PC-3 (cell line): ENCODE measurements around the gene NAP1L1. TPM values are rescaled to one million over a fixed set of nuclear protein-coding genes. Genes with fewer than 3 reads are reported as not detected.
"Not testable (repeated sequence)": the region's sequence is repeated elsewhere in the genome, so short reads cannot be mapped to it uniquely, and the experiment has no call there.

ENCODE experiments used
- ATAC-seq: fragments of 200-7000 bp; cut with Tn5 transposase; 2 replicates; pipeline ENCODE4 v1.9.1; 2020; ENCODE audit warnings: mild to moderate bottlenecking, moderate library complexity
- BruUV-seq: library from RNA; stranded (reverse); fragments of 400-500 nt; replicated peaks from 2 replicates; lab custom pipeline; 2021; lab: Mats Ljungman, UMichigan
- CTCF ChIA-PET: fragments of 300-600 bp; sonication (Branson Sonifier 250); formaldehyde crosslinking; loops from one replicate; lab custom pipeline; 2022; ENCODE audit warnings: antibody characterized with exemption; lab: Charles Lee
- POLR2A ChIA-PET: fragments of 300-600 bp; sonication (Branson Sonifier 250); formaldehyde crosslinking; loops from one replicate; lab custom pipeline; 2022; ENCODE audit warnings: antibody characterized with exemption; ENCODE audit not compliant: unreplicated experiment; lab: Charles Lee
- DNase-seq: peaks from one replicate; pipeline ENCODE4 v3.0.0-alpha.2; 2015
- H2AFZ ChIP-seq: fragments of 300-600 bp; sonication (generic); 2 replicates; pipeline ENCODE4 v1.6.0; 2016; ENCODE audit warnings: antibody characterized with exemption, low read length
- H3F3A ChIP-seq: fragments of 300-600 bp; sonication (generic); one replicate; pipeline ENCODE4 v1.6.0; 2017; ENCODE audit warnings: antibody characterized with exemption, low read length, control low read depth, mild to moderate bottlenecking; ENCODE audit not compliant: unreplicated experiment
- H3K27ac ChIP-seq: fragments of 300-600 bp; sonication (generic); 2 replicates; pipeline ENCODE4 v1.5.1; 2016; ENCODE audit warnings: mild to moderate bottlenecking, low read length
- H3K27me3 ChIP-seq: fragments of 300-600 bp; sonication (generic); 2 replicates; pipeline ENCODE4 v1.6.1; 2016; ENCODE audit warnings: low read length, mixed read lengths
- H3K36me3 ChIP-seq: fragments of 300-600 bp; sonication (generic); 2 replicates; pipeline ENCODE4 v1.6.1; 2016; ENCODE audit warnings: low read depth, mixed run types, low read length, mixed read lengths
- H3K4me1 ChIP-seq: fragments of 300-600 bp; sonication (generic); 2 replicates; pipeline ENCODE4 v1.5.1; 2016; ENCODE audit warnings: low read length; ENCODE audit not compliant: insufficient read depth
- H3K4me2 ChIP-seq: fragments of 300-600 bp; sonication (generic); 2 replicates; pipeline ENCODE4 v1.6.0; 2016; ENCODE audit warnings: low read length
- H3K4me3 ChIP-seq: fragments of 300-600 bp; sonication (generic); 2 replicates; pipeline ENCODE4 v1.5.1; 2016; ENCODE audit warnings: mild to moderate bottlenecking, low read length, mixed read lengths
- H3K79me2 ChIP-seq: fragments of 300-600 bp; sonication (generic); 2 replicates; pipeline ENCODE4 v1.6.1; 2017; ENCODE audit warnings: low read length, mixed read lengths
- H3K9ac ChIP-seq: fragments of 300-600 bp; sonication (generic); 2 replicates; pipeline ENCODE4 v1.6.0; 2016; ENCODE audit warnings: mild to moderate bottlenecking, low read length
- H3K9me2 ChIP-seq: fragments of 300-600 bp; sonication (generic); replicated peaks from 2 replicates; pipeline ENCODE4 v1.6.1; 2016; ENCODE audit warnings: mixed run types, low read length, mixed read lengths
- H3K9me3 ChIP-seq: fragments of 300-600 bp; sonication (generic); 2 replicates; pipeline ENCODE4 v1.6.1; 2016; ENCODE audit warnings: low read length, mixed read lengths
- H4K20me1 ChIP-seq: fragments of 300-600 bp; sonication (generic); 2 replicates; pipeline ENCODE4 v1.6.1; 2016; ENCODE audit warnings: low read length, mixed read lengths
- CTCF ChIP-seq: fragments of 300-600 bp; sonication (generic); conservative IDR thresholded peaks from 2 replicates; pipeline ENCODE4 v1.5.1; 2017; ENCODE audit warnings: antibody characterized with exemption, low read depth, mild to moderate bottlenecking, low read length
- EZH2 ChIP-seq: fragments of 300-600 bp; sonication (generic); IDR thresholded peaks from one replicate; pipeline ENCODE4 v1.6.1; 2017; ENCODE audit warnings: antibody characterized with exemption, mild to moderate bottlenecking, low read length; ENCODE audit not compliant: unreplicated experiment
- EZH2phosphoT487 ChIP-seq: fragments of 300-600 bp; sonication (generic); IDR thresholded peaks from 2 replicates; pipeline ENCODE4 v1.6.1; 2018; ENCODE audit warnings: mild to moderate bottlenecking, antibody characterized with exemption, low read length, borderline replicate concordance
- intact Hi-C: fragments of 100-400 bp; cut with micrococcal nuclease; formaldehyde crosslinking; loops from 2 replicates; pipeline ENCODE4 v1.9.0; 2023
- total RNA-seq: library from RNA; depleted of rRNA; stranded (reverse); fragments of >200 nt; gene quantifications from 2 replicates; pipeline ENCODE4 v1.2.3, GENCODE V29; 2014

Gene NAP1L1
- total RNA-seq, 1 experiment from 2014 or later = 200 TPM

GRCh38 chr12:75994069-75994740 is 90.3 kb downstream of the NAP1L1 start:
- H2AFZ ChIP-seq = no peak overlapping the region
- no TSS peak for BruUV-seq
- DNase-seq (no peak), ATAC-seq (no peak)
- no peaks in the 10 kb centered on the region for H3K9me3 ChIP-seq
- CTCF ChIA-PET = no interaction called here
- no peaks in the 10 kb centered on the region for H4K20me1 ChIP-seq
- H3K9ac ChIP-seq = no peak overlapping the region
- H3K79me2 ChIP-seq = no peaks in the 10 kb centered on the region
- H3K27me3 ChIP-seq = no peaks in the 10 kb centered on the region
- no peaks in the 10 kb centered on the region for H3K9me2 ChIP-seq
- H3K4me2 ChIP-seq = no peak overlapping the region
- H3K4me3 ChIP-seq = no peak overlapping the region
- POLR2A ChIA-PET = interaction anchor here (0.6 kb wide), 1 partner anchor 34 kb away, joined by 4 read pairs; no protein-coding TSS in a partner anchor
- H3K4me1 ChIP-seq = peaks cover 49% of the 10 kb centered on the region
- H3F3A ChIP-seq = no peaks in the 10 kb centered on the region
- no peaks in the 10 kb centered on the region for H3K36me3 ChIP-seq
- intact Hi-C loops = no loop called here
- H3K27ac ChIP-seq = no peak overlapping the region
- no peak for TF ChIP-seq CTCF
- no peak for TF ChIP-seq EZH2
- no peak for TF ChIP-seq EZH2phosphoT487

- Histone ChIP-seq H3F3A (no peaks in the 10 kb centered on the region), H3K4me2 (no peak overlapping the region), H4K20me1 (no peaks in the 10 kb centered on the region), H3K79me2 (no peaks in the 10 kb centered on the region), H3K9me2 (no peaks in the 10 kb centered on the region), H3K4me3 (no peak overlapping the region), H3K27ac (no peak overlapping the region), H3K27me3 (no peaks in the 10 kb centered on the region), H2AFZ (no peak overlapping the region), H3K4me1 (peaks cover 26% of the 10 kb centered on the region), H3K36me3 (no peaks in the 10 kb centered on the region), H3K9me3 (no peaks in the 10 kb centered on the region), H3K9ac (no peak overlapping the region)
- POLR2A ChIA-PET = no interaction called here
- no peak for ATAC-seq
- no peak for DNase-seq
- intact Hi-C loops = no loop called here
- TF ChIP-seq EZH2phosphoT487 = no peak
- TF ChIP-seq EZH2 = no peak
- no peak for TF ChIP-seq CTCF
- CTCF ChIA-PET = no interaction called here
- no TSS peak for BruUV-seq
Observed at GRCh38 chr12:75991753-75992152, 92.7 kb downstream of the NAP1L1 start.

- TF ChIP-seq EZH2 (no peak), CTCF (no peak), EZH2phosphoT487 (no peak)
- Histone ChIP-seq H4K20me1 (no peaks in the 10 kb centered on the region), H3F3A (no peaks in the 10 kb centered on the region), H3K27ac (no peak overlapping the region), H3K9ac (no peak overlapping the region), H2AFZ (no peak overlapping the region), H3K79me2 (no peaks in the 10 kb centered on the region), H3K9me2 (no peaks in the 10 kb centered on the region), H3K36me3 (no peaks in the 10 kb centered on the region), H3K4me2 (no peak overlapping the region), H3K4me1 (peaks cover 24% of the 10 kb centered on the region; the same call in 1 of the 2 replicates), H3K9me3 (no peaks in the 10 kb centered on the region), H3K4me3 (no peak overlapping the region), H3K27me3 (no peaks in the 10 kb centered on the region)
- ChIA-PET CTCF (no interaction called here), POLR2A (no interaction called here)
- no TSS peak for BruUV-seq
- no peak for ATAC-seq
- intact Hi-C loops = no loop called here
- DNase-seq = no peak
Observed at GRCh38 chr12:75990189-75990912, 94.1 kb downstream of the NAP1L1 start.

GRCh38 chr12:75987709-75988108 is 96.8 kb downstream of the NAP1L1 start:
- intact Hi-C loops, H3K9ac ChIP-seq, H3K4me2 ChIP-seq, H3K36me3 ChIP-seq, H3K27me3 ChIP-seq, H4K20me1 ChIP-seq, H3F3A ChIP-seq, H3K79me2 ChIP-seq, H2AFZ ChIP-seq, H3K4me3 ChIP-seq, BruUV-seq, CTCF ChIA-PET, H3K9me3 ChIP-seq, DNase-seq, POLR2A ChIA-PET, H3K9me2 ChIP-seq, H3K27ac ChIP-seq, ATAC-seq: not testable (repeated sequence)
- peaks cover 21% of the 10 kb centered on the region; the same call in 1 of the 2 replicates for H3K4me1 ChIP-seq
